ENCODE results near the gene THRB.

GRCh38 chr3:24096271-24096670 lies 398.4 kb downstream of the THRB start:
- TF ChIP-seq CTCF (tag by site-specific recombination; IDR thresholded peaks at IDR 0.05) (no peak), ZNF416 (tag by site-specific recombination; IDR thresholded peaks at IDR 0.05) (no peak)
